SK-N-SH (cell line): ENCODE measurements around the gene MYO1F.

Experiments used
- CTCF ChIP-seq: fragments of 200-600 bp; sonication (generic); IDR thresholded peaks from 2 replicates; pipeline ENCODE4 v1.6.1; 2017; ENCODE audit warnings: antibody characterized with exemption, mild to moderate bottlenecking, moderate library complexity
- SMC3 ChIP-seq: IDR thresholded peaks from 2 replicates; pipeline ENCODE4 v1.6.1; 2012; ENCODE audit warnings: low read depth, low read length, improper control_type of control experiment
- TAF1 ChIP-seq: IDR thresholded peaks from 2 replicates; pipeline ENCODE4 v1.6.1; 2012; ENCODE audit warnings: low read depth, mild to moderate bottlenecking, low read length, moderate library complexity, borderline replicate concordance

- TF ChIP-seq TAF1 = no peak
- no peak for TF ChIP-seq CTCF
- no peak for TF ChIP-seq SMC3
Observed at GRCh38 chr19:8573316-8573715, 3.9 kb downstream of the MYO1F start.
